SK-N-SH treated with all-trans-retinoic acid at 6 μM for 48 hours (cell line): ENCODE measurements around the gene GPRIN1.
A peak's percentile ranks its signal among the peaks of the same experiment; 100 is the strongest.

ENCODE experiments used
- ATAC-seq: fragments of 200-7000 bp; cut with Tn5 transposase; 3 replicates; pipeline ENCODE4 v1.9.1; 2020; ENCODE audit warnings: mild to moderate bottlenecking, moderate library complexity
- ARNTL ChIP-seq: fragments of 450-650 bp; formaldehyde crosslinking; IDR thresholded peaks from 2 replicates; pipeline ENCODE4 v1.5.0; 2020; ENCODE audit warnings: low read depth, mild to moderate bottlenecking, moderate library complexity, borderline replicate concordance
- BACH2 ChIP-seq: fragments of 250-450 bp; sonication (Bioruptor Pico); IDR thresholded peaks from 2 replicates; pipeline ENCODE4 v1.9.0; 2021; ENCODE audit warnings: mild to moderate bottlenecking, borderline replicate concordance
- CSDC2 ChIP-seq: fragments of 250-450 bp; sonication (Bioruptor Pico); IDR thresholded peaks from 2 replicates; pipeline ENCODE4 v1.5.0; 2020; ENCODE audit warnings: mild to moderate bottlenecking, moderate library complexity
- GLIS3 ChIP-seq: fragments of 250-450 bp; sonication (Bioruptor Pico); IDR thresholded peaks from 2 replicates; pipeline ENCODE4 v1.5.0; 2020; ENCODE audit warnings: mild to moderate bottlenecking, moderate library complexity
- ISL1 ChIP-seq: fragments of 250-450 bp; sonication (Bioruptor Pico); IDR thresholded peaks from 2 replicates; pipeline ENCODE4 v2.1.2; 2022; ENCODE audit warnings: mild to moderate bottlenecking, moderate library complexity
- OSR1 ChIP-seq: fragments of 250-450 bp; sonication (Bioruptor Pico); IDR thresholded peaks from 2 replicates; pipeline ENCODE4 v1.8.0; 2022; ENCODE audit warnings: moderate library complexity, mild to moderate bottlenecking, inconsistent platforms
- PPARA ChIP-seq: fragments of 250-450 bp; sonication (Bioruptor Pico); IDR thresholded peaks from 2 replicates; pipeline ENCODE4 v1.5.0; 2020; ENCODE audit warnings: mild to moderate bottlenecking, borderline replicate concordance
- RARB ChIP-seq: fragments of 250-450 bp; sonication (Bioruptor Pico); IDR thresholded peaks from 2 replicates; pipeline ENCODE4 v1.8.0; 2021; ENCODE audit warnings: mild to moderate bottlenecking, moderate library complexity
- SNAI2 ChIP-seq: fragments of 250-450 bp; sonication (Bioruptor Pico); IDR thresholded peaks from 2 replicates; pipeline ENCODE4 v1.5.0; 2020; ENCODE audit warnings: mild to moderate bottlenecking, moderate library complexity
- TCF4 ChIP-seq: fragments of 250-450 bp; sonication (Bioruptor Pico); IDR thresholded peaks from 2 replicates; pipeline ENCODE4 v1.8.0; 2021; ENCODE audit warnings: mild to moderate bottlenecking, moderate library complexity, borderline replicate concordance
- TOX ChIP-seq: fragments of 250-450 bp; sonication (Bioruptor Pico); IDR thresholded peaks from 2 replicates; pipeline ENCODE4 v1.8.0; 2021; ENCODE audit warnings: mild to moderate bottlenecking, moderate library complexity, borderline replicate concordance
- ZFP3 ChIP-seq: fragments of 250-450 bp; sonication (Bioruptor Pico); IDR thresholded peaks from 2 replicates; pipeline ENCODE4 v1.5.0; 2020; ENCODE audit warnings: mild to moderate bottlenecking, moderate library complexity
- ZFP30 ChIP-seq: fragments of 450-650 bp; formaldehyde crosslinking; IDR thresholded peaks from 2 replicates; pipeline ENCODE4 v1.5.0; 2022; ENCODE audit warnings: mild to moderate bottlenecking, moderate library complexity
- ZNF565 ChIP-seq: fragments of 450-650 bp; formaldehyde crosslinking; conservative IDR thresholded peaks from 2 replicates; pipeline ENCODE4 v1.5.0; 2020; ENCODE audit warnings: low read depth, mild to moderate bottlenecking, moderate library complexity
- ZNF70 ChIP-seq: fragments of 450-650 bp; formaldehyde crosslinking; IDR thresholded peaks from 2 replicates; pipeline ENCODE4 v1.5.0; 2020; ENCODE audit warnings: mild to moderate bottlenecking, moderate library complexity
- ZNF8 ChIP-seq: fragments of 450-650 bp; formaldehyde crosslinking; IDR thresholded peaks from 2 replicates; pipeline ENCODE4 v1.5.0; 2020; ENCODE audit warnings: mild to moderate bottlenecking, moderate library complexity
- TF ChIP-seq, protein P1 (sequence below): fragments of 250-450 bp; sonication (Bioruptor Pico); IDR thresholded peaks from 2 replicates; pipeline ENCODE4 v1.5.1; 2021; ENCODE audit warnings: mild to moderate bottlenecking, moderate library complexity
- TF ChIP-seq, protein P2 (sequence below): fragments of 250-450 bp; sonication (Bioruptor Pico); IDR thresholded peaks from 2 replicates; pipeline ENCODE4 v1.5.0; 2020; ENCODE audit warnings: mild to moderate bottlenecking, moderate library complexity
- TF ChIP-seq, protein P3 (sequence below): fragments of 250-450 bp; sonication (Bioruptor Pico); IDR thresholded peaks from 2 replicates; pipeline ENCODE4 v1.8.0; 2021; ENCODE audit warnings: low read depth, mild to moderate bottlenecking, moderate library complexity, borderline replicate concordance
- TF ChIP-seq, protein P4 (sequence below): fragments of 250-450 bp; sonication (Bioruptor Pico); IDR thresholded peaks from 2 replicates; pipeline ENCODE4 v1.8.0; 2020; ENCODE audit warnings: mild to moderate bottlenecking, moderate library complexity, borderline replicate concordance

Gene GPRIN1

DNA sequence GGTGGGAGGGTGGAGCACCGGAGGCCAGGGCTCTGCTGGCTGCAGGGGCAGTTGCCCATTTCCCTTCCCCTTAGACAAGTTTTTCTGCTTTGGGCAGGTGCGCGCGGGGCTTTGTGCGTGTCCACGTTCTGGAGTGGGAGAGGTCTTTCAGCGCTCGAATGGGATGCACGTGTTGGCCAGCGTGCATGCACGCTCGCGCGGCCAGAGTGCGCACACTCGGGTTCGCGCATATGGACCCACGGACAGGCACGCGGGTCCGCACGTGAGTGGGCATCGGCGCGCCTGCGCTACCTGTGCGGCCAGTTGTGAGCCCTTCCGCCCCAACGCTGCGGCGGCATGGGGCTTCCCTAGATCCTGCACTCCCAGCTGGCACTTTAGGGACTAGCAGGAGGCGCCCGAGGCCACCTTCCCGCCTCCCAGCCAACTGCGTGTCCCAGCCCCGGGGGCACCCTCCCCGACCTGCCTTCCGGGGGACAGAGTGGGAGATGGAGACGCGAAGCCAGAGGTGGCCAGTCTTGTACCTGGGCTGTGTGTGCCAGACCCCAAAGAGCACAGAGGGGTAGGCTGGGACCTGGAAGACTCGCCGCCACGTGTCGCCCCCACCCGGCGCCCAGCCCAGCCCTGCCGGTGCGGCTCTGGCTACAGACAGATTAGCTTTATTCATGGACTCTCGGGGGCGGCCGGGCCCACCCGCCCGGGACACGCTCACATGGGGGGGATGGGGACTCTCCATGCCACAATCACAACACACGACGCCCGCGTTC, 9.8 kb upstream of the GPRIN1 start:
- TF ChIP-seq GLIS3 (CRISPR knock-in tag) = no peak
- TF ChIP-seq, protein P1, sequence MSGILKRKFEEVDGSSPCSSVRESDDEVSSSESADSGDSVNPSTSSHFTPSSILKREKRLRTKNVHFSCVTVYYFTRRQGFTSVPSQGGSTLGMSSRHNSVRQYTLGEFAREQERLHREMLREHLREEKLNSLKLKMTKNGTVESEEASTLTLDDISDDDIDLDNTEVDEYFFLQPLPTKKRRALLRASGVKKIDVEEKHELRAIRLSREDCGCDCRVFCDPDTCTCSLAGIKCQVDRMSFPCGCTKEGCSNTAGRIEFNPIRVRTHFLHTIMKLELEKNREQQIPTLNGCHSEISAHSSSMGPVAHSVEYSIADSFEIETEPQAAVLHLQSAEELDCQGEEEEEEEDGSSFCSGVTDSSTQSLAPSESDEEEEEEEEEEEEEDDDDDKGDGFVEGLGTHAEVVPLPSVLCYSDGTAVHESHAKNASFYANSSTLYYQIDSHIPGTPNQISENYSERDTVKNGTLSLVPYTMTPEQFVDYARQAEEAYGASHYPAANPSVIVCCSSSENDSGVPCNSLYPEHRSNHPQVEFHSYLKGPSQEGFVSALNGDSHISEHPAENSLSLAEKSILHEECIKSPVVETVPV = no peak
- TF ChIP-seq ZNF8 (CRISPR knock-in tag) = no peak
- peak; percentile 7; the same call in 2 of the 3 replicates for ATAC-seq

DNA sequence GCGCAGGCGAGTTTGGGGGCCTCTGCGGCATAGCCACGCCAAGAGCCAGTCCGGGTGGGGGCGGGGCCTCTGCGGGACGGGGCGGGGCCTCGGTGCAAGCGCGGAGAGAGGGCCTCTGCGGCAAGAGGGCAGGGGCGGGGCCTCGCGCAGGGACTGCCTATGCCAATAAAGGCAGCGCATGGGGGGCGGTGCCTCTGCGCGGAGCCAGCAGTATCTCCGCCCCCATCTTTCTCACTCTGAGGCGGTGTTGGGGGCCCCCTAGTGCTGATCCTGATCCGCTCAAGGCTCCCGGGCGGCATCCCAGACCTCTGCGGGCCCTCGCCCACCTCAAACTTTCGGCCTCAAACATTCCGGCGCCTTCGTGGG, 9.2 kb upstream of the GPRIN1 start:
- TF ChIP-seq ZNF70 (CRISPR knock-in tag) (no peak), RARB (CRISPR knock-in tag) (no peak), PPARA (CRISPR knock-in tag) (no peak), BACH2 (no peak), TCF4 (no peak), ZNF565 (CRISPR knock-in tag) (no peak), ISL1 (CRISPR knock-in tag) (no peak), ARNTL (CRISPR knock-in tag) (no peak), ZFP3 (CRISPR knock-in tag) (no peak), ZFP30 (CRISPR knock-in tag) (no peak)
- TF ChIP-seq, protein P2, sequence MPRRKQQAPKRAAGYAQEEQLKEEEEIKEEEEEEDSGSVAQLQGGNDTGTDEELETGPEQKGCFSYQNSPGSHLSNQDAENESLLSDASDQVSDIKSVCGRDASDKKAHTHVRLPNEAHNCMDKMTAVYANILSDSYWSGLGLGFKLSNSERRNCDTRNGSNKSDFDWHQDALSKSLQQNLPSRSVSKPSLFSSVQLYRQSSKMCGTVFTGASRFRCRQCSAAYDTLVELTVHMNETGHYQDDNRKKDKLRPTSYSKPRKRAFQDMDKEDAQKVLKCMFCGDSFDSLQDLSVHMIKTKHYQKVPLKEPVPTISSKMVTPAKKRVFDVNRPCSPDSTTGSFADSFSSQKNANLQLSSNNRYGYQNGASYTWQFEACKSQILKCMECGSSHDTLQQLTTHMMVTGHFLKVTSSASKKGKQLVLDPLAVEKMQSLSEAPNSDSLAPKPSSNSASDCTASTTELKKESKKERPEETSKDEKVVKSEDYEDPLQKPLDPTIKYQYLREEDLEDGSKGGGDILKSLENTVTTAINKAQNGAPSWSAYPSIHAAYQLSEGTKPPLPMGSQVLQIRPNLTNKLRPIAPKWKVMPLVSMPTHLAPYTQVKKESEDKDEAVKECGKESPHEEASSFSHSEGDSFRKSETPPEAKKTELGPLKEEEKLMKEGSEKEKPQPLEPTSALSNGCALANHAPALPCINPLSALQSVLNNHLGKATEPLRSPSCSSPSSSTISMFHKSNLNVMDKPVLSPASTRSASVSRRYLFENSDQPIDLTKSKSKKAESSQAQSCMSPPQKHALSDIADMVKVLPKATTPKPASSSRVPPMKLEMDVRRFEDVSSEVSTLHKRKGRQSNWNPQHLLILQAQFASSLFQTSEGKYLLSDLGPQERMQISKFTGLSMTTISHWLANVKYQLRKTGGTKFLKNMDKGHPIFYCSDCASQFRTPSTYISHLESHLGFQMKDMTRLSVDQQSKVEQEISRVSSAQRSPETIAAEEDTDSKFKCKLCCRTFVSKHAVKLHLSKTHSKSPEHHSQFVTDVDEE = no peak
- TF ChIP-seq, protein P3, sequence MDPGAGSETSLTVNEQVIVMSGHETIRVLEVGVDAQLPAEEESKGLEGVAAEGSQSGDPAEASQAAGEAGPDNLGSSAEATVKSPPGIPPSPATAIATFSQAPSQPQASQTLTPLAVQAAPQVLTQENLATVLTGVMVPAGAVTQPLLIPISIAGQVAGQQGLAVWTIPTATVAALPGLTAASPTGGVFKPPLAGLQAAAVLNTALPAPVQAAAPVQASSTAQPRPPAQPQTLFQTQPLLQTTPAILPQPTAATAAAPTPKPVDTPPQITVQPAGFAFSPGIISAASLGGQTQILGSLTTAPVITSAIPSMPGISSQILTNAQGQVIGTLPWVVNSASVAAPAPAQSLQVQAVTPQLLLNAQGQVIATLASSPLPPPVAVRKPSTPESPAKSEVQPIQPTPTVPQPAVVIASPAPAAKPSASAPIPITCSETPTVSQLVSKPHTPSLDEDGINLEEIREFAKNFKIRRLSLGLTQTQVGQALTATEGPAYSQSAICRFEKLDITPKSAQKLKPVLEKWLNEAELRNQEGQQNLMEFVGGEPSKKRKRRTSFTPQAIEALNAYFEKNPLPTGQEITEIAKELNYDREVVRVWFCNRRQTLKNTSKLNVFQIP = no peak
- TF ChIP-seq, protein P4, sequence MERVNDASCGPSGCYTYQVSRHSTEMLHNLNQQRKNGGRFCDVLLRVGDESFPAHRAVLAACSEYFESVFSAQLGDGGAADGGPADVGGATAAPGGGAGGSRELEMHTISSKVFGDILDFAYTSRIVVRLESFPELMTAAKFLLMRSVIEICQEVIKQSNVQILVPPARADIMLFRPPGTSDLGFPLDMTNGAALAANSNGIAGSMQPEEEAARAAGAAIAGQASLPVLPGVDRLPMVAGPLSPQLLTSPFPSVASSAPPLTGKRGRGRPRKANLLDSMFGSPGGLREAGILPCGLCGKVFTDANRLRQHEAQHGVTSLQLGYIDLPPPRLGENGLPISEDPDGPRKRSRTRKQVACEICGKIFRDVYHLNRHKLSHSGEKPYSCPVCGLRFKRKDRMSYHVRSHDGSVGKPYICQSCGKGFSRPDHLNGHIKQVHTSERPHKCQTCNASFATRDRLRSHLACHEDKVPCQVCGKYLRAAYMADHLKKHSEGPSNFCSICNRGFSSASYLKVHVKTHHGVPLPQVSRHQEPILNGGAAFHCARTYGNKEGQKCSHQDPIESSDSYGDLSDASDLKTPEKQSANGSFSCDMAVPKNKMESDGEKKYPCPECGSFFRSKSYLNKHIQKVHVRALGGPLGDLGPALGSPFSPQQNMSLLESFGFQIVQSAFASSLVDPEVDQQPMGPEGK (CRISPR knock-in tag) = no peak
- ATAC-seq = peak; percentile 94

DNA sequence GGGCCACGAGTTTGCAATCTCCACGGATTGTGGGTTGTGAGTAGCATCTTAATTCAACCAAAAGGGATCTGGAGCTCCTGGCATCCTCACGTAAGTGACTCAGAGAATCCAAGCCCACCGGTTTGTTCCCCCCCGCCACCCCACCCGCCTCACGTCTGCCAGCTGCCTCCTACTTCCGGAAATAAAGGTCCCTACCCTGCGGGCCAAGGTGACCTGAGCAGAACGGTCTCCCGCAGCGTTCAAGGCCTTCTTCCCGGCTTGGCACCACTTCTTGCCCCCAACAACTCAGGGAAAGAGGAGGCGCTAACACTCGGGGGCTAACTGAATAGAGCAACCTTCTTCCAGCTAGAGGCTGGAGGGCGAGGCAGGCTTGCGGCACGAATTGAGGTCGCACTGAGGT, 8.8 kb upstream of the GPRIN1 start:
- TF ChIP-seq ZFP3 (CRISPR knock-in tag) (no peak), CSDC2 (no peak)
- no peak for ATAC-seq

DNA sequence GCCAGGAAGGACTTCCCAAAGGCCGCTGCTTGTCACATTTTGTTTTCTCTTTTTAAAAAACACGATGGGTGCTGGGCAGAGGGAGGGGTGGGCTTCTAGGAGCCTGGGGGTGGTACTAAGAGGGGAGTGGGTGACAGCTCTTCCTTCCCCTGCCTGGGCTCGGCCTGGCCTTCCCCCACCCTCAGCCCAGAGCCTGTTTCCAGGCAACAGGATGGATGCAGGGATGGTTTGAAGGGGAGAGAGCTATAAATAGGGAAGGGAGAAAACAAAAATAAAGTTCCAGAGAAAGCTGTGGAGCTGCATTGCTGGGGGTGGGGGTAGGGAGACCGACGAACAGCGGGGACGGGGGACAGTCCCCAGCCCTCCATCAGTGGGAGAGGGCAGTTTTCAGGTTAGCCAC, 6.6 kb upstream of the GPRIN1 start:
- ATAC-seq = no peak
- TF ChIP-seq CSDC2 = no peak
- no peak for TF ChIP-seq TOX
- TF ChIP-seq PPARA (CRISPR knock-in tag) = no peak
- TF ChIP-seq OSR1 (CRISPR knock-in tag) = no peak
- TF ChIP-seq, protein P4 (CRISPR knock-in tag) = no peak
- no peak for TF ChIP-seq RARB (CRISPR knock-in tag)
- TF ChIP-seq, protein P1 = no peak
- no peak for TF ChIP-seq BACH2
- TF ChIP-seq, protein P2 = no peak
- TF ChIP-seq SNAI2 (CRISPR knock-in tag) = no peak
